Uterus (tissue), 2 donors: Measurements from ENCODE around the gene PPP1R16B.

ENCODE experiments used
- POLR2A ChIP-seq, 2 donors: fragments of 450-650 bp; IDR thresholded peaks; one replicate each; pipeline ENCODE4 v1.6.1; 2016; ENCODE audit warnings: antibody characterized with exemption in 2 of 2, mild to moderate bottlenecking in 1 of 2, moderate library complexity in 1 of 2
- TF ChIP-seq, protein P1 (sequence below), 4 experiments: fragments of 200-600 bp in 2 of 4; fragments of 450-650 bp in 2 of 4; sonication (generic) in 2 of 4; IDR thresholded peaks; one replicate each; pipeline ENCODE4 v1.5.1; 2016 to 2019; ENCODE audit warnings: antibody characterized with exemption in 4 of 4, mild to moderate bottlenecking in 2 of 4, moderate library complexity in 1 of 4

DNA sequence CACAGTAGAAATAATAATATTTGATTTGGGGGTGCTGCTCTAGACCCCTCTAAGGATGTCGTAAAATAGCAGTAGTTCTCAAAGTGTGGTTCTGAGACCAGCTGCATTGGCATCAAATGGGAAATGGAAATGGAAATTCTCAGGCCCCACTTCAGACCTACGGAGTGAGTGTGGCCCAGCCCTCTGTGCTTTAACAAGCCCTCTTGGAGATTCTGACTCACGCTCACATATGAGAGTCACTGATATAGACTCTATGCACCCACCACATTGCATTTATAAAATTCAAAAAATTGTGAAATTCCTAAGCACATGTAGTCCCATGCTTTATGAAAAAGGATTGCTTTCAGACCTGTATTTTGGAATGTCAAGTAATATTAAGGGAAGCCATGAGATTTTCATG lies 14.2 kb upstream of the PPP1R16B start:
- TF ChIP-seq, protein P1, sequence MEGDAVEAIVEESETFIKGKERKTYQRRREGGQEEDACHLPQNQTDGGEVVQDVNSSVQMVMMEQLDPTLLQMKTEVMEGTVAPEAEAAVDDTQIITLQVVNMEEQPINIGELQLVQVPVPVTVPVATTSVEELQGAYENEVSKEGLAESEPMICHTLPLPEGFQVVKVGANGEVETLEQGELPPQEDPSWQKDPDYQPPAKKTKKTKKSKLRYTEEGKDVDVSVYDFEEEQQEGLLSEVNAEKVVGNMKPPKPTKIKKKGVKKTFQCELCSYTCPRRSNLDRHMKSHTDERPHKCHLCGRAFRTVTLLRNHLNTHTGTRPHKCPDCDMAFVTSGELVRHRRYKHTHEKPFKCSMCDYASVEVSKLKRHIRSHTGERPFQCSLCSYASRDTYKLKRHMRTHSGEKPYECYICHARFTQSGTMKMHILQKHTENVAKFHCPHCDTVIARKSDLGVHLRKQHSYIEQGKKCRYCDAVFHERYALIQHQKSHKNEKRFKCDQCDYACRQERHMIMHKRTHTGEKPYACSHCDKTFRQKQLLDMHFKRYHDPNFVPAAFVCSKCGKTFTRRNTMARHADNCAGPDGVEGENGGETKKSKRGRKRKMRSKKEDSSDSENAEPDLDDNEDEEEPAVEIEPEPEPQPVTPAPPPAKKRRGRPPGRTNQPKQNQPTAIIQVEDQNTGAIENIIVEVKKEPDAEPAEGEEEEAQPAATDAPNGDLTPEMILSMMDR (IDR thresholded peaks at IDR 0.05) = no peak
- no peak for TF ChIP-seq POLR2A (IDR thresholded peaks at IDR 0.05)
